ENCODE measurements around the gene MICU1.
"Not testable (repeated sequence)": the region's sequence is repeated elsewhere in the genome, so short reads cannot be mapped to it uniquely, and the experiment has no call there.

Gene MICU1

GRCh38 chr10:72407927-72408600 lies 217.8 kb downstream of the MICU1 start:
- Histone ChIP-seq H3K36me3 (ENCODE audit: control insufficient read depth, insufficient read depth, low read length) (no peaks in the 10 kb centered on the region), H3K4me3 (replicated peaks; ENCODE audit: low read depth, low read length) (no peak overlapping the region)
- no peak for TF ChIP-seq CTCF (IDR thresholded peaks at IDR 0.05; ENCODE audit: insufficient read depth, low read length, poor library complexity, severe bottlenecking)

DNA sequence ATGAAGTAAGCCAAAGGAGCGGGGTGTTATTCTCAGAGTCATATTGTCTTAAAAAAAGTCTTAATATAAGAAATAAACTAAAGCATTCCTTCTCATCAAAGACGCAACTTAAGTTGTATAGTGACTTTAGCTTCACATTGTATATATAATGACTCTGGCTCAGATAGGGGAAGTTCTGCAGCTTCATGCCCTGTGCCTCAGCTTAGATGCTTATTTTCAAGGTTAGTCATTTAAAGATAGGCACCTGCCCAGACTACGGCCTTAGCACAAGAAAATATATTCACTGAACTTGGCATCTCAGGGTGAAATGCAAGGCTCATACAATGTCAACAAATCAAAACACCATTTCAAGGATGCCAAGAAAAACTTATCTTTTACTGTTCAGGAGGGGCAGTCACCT lies 218.4 kb downstream of the MICU1 start:
- no peak for DNase-seq (ENCODE audit: extremely low read depth, insufficient read length)

More at GRCh38 chr10:72407927-72408600, 217.8 kb downstream of the MICU1 start:
- DNase-seq (ENCODE audit: extremely low read depth, insufficient read length): no peak
- no peaks in the 10 kb centered on the region for H3K27me3 ChIP-seq (replicated peaks; ENCODE audit: control insufficient read depth, insufficient read depth, low read length)

DNA sequence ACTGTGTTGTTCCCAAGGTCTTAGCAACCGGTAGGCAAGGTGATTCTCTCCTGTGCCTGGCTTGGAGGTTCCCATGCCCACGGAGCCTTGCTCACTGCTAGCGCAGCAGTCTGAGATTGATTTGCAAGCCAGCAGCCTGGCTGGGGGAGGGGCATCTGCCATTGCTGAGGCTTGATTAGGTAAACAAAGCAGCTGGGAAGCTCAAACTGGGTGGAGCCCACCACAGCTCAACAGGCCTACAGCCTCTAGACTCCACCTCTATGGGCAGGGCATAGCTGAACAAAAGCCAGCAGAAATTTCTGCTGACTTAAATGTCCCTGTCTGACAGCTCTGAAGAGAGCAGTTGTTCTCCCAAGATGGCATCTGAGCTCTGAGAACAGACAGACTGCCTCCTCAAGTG lies 230.3 kb downstream of the MICU1 start:
- not testable (repeated sequence) for H3K4me3 ChIP-seq (replicated peaks; ENCODE audit: low read depth, low read length); H3K36me3 ChIP-seq (ENCODE audit: control insufficient read depth, insufficient read depth, low read length); H3K27me3 ChIP-seq (replicated peaks; ENCODE audit: control insufficient read depth, insufficient read depth, low read length); DNase-seq (ENCODE audit: extremely low read depth, insufficient read length)

More for the DNA sequence above, 218.4 kb downstream of the MICU1 start:
- no peaks in the 10 kb centered on the region for H3K27me3 ChIP-seq (replicated peaks; ENCODE audit: control insufficient read depth, insufficient read depth, low read length)
- no peaks in the 10 kb centered on the region for H3K36me3 ChIP-seq (ENCODE audit: control insufficient read depth, insufficient read depth, low read length)
- H3K4me3 ChIP-seq (replicated peaks; ENCODE audit: low read depth, low read length): no peak overlapping the region
- no peak for TF ChIP-seq CTCF (IDR thresholded peaks at IDR 0.05; ENCODE audit: insufficient read depth, low read length, poor library complexity, severe bottlenecking)

DNA sequence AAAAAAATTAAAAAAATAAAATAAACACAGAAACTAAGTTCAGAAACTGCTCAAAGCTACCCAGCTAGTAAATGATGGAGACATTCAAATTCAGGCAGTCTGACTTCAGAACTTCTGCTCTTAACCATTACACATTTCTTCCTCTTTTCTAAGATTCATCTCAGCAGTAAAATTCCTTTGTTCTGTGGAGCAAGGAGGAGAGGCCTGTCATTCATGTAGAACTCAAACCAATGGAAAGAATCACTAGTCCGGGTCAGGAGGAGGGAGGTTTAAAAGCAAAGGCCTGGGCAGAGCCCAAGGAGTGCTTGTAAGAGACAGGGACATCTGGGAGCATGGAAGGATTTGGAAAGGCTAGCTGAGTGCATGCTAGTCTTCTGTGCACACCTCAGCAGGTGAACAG lies 233.3 kb downstream of the MICU1 start:
- H3K4me3 ChIP-seq (replicated peaks; ENCODE audit: low read depth, low read length): no peak overlapping the region
- no peak for TF ChIP-seq CTCF (IDR thresholded peaks at IDR 0.05; ENCODE audit: insufficient read depth, low read length, poor library complexity, severe bottlenecking)
- no peaks in the 10 kb centered on the region for H3K36me3 ChIP-seq (ENCODE audit: control insufficient read depth, insufficient read depth, low read length)
- no peaks in the 10 kb centered on the region for H3K27me3 ChIP-seq (replicated peaks; ENCODE audit: control insufficient read depth, insufficient read depth, low read length)
- no peak for DNase-seq (ENCODE audit: extremely low read depth, insufficient read length)

- no peak for TF ChIP-seq CTCF (IDR thresholded peaks at IDR 0.05; ENCODE audit: insufficient read depth, low read length, poor library complexity, severe bottlenecking)
- Histone ChIP-seq H3K36me3 (ENCODE audit: control insufficient read depth, insufficient read depth, low read length) (no peaks in the 10 kb centered on the region), H3K27me3 (replicated peaks; ENCODE audit: control insufficient read depth, insufficient read depth, low read length) (no peaks in the 10 kb centered on the region), H3K4me3 (replicated peaks; ENCODE audit: low read depth, low read length) (no peak overlapping the region)
- no peak for DNase-seq (ENCODE audit: extremely low read depth, insufficient read length)
Measured at GRCh38 chr10:72390764-72391163, 235.1 kb downstream of the MICU1 start.

DNA sequence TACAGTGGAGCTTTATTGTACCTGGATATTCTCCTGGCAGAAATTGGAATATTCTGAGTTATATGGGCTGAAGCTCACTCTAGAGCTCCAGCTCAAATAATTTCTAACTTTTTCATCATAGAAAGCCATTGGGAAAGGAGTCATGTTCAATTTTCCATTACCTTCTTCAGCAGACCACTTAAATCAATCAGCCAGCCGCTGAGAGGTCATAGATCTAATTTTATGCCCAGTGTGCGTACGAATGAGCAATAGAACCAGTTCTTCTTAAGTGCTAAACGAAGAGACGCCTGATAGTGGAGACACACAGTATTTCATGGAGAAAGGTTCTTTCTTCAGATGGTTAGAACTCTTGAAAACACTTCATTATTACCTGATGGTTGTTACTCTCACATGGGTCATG lies 236.2 kb downstream of the MICU1 start:
- no peak for TF ChIP-seq CTCF (IDR thresholded peaks at IDR 0.05; ENCODE audit: insufficient read depth, low read length, poor library complexity, severe bottlenecking)
- Histone ChIP-seq H3K27me3 (replicated peaks; ENCODE audit: control insufficient read depth, insufficient read depth, low read length) (no peaks in the 10 kb centered on the region), H3K4me3 (replicated peaks; ENCODE audit: low read depth, low read length) (no peak overlapping the region), H3K36me3 (ENCODE audit: control insufficient read depth, insufficient read depth, low read length) (no peaks in the 10 kb centered on the region)
- no peak for DNase-seq (ENCODE audit: extremely low read depth, insufficient read length)

Data from GM06990 (cell line).